Fibroblast of pulmonary artery (primary cell): ENCODE data around the gene TMED8.

Experiments
- DNase-seq: peaks from one replicate; pipeline ENCODE4 v3.0.0-alpha.2; 2010; ENCODE audit warnings: low read depth
- H3K4me3 ChIP-seq: replicated peaks from 2 replicates; pipeline ENCODE4 v1.5.1; 2011; ENCODE audit warnings: low read depth, mild to moderate bottlenecking, control low read depth, low read length, moderate library complexity
- TF ChIP-seq, protein P1 (sequence below): IDR thresholded peaks from 2 replicates; pipeline ENCODE4 v1.5.1; 2011; ENCODE audit warnings: mild to moderate bottlenecking, control low read depth, low read length, inconsistent platforms; ENCODE audit errors: missing control alignments

The TMED8 gene

DNA sequence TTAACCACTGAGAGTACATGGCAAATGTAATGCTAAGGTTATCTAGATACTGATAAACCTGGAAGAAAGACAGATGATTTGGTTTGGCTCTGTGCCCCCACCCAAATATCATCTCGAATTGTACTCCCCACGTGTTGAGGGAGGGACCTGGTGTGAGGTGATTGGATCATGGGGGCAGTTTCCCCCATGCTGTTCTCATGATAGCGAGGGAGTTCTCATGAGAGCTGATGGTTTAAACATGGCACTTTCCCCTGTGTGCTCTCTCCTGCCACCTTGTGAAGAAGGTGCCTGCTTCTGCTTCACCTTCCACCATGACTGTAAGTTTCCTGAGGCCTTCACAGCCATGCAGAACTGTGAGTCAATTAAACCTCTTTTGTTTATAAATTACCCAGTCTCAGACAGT, 32.2 kb upstream of the TMED8 start:
- TF ChIP-seq, protein P1, sequence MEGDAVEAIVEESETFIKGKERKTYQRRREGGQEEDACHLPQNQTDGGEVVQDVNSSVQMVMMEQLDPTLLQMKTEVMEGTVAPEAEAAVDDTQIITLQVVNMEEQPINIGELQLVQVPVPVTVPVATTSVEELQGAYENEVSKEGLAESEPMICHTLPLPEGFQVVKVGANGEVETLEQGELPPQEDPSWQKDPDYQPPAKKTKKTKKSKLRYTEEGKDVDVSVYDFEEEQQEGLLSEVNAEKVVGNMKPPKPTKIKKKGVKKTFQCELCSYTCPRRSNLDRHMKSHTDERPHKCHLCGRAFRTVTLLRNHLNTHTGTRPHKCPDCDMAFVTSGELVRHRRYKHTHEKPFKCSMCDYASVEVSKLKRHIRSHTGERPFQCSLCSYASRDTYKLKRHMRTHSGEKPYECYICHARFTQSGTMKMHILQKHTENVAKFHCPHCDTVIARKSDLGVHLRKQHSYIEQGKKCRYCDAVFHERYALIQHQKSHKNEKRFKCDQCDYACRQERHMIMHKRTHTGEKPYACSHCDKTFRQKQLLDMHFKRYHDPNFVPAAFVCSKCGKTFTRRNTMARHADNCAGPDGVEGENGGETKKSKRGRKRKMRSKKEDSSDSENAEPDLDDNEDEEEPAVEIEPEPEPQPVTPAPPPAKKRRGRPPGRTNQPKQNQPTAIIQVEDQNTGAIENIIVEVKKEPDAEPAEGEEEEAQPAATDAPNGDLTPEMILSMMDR = peak; percentile 43
- peak; percentile 48 for DNase-seq
- H3K4me3 ChIP-seq = no peak overlapping the region

DNA sequence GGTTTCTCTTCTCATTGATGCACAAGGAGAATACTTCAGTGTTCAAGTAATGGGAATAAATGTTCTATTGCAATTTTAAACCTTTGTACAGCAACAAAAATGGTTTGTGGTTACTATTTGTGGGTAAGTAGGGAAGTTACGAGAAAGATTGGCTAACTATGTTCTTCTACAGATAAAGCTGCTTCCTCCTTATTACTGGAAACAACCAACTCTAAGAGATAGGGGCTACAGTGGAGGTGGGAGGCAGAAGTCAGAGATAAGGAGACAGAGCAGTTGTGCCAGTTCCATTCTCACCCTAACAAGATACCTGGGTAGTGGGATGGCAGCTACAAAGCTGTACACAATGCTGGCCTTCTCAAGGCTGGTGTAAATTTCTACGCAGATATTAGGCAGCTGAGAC, 30.3 kb upstream of the TMED8 start:
- no peak overlapping the region for H3K4me3 ChIP-seq
- peak; percentile 58 for DNase-seq

DNA sequence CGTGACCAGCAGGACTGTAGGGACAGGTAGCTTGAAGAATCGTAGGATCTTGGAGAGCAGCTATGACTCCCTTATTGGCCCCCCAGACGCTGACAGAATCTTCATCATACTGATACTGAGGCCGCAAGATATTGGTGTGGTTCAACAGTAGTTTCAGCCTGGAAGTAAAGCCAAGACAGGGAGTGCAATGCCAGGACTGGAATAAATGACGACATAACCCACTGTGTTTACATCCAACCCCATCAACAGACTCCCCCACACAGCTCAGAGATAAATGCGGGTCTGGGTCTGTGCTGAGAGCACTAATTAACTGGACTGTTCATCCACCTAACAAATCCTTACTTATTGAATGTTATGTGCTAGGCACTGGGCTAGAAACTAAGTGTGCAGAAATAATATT, 29.8 kb upstream of the TMED8 start:
- TF ChIP-seq, protein P1 = no peak
- no peak overlapping the region for H3K4me3 ChIP-seq
- DNase-seq = peak; percentile 88

More for the DNA sequence above, 30.3 kb upstream of the TMED8 start:
- TF ChIP-seq, protein P1 = no peak

DNA sequence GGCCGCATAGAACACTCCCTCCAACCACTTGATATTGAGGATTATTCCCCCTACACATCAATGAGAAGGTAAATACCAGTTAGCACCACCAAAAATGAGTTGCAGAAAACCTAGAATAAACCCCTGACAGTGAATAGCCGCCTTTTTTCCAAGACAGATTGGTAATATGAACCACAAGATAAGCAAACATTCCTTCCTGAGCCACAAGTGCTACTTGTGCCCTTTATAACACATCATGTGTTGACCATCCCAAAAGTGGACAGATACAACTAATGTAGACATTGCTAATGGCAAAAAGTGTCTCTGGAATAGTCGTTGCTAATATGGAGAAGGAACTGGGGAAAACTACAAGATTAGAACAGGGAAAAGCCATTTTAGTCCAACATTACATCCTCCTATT, 29.2 kb upstream of the TMED8 start:
- no peak for DNase-seq
- no peak overlapping the region for H3K4me3 ChIP-seq
- TF ChIP-seq, protein P1 = no peak

DNA sequence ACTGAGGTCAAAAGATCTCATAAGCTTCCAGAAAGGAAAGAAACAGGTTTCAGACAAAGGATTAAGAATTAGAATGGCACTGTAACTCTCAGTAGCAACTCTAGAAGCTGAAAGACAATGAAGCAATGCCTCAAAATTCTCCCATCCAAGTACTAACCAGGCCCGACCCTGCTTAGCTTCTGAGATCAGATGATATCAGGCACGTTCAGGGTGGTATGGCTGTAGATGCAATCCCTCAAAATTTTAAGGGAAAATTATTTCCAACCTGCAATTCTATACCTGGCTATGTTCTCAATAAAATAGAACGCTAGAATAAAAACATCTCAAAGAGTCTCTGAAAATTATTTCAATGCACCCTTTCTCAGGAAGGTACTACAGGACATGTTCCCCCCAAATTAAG, 26.9 kb upstream of the TMED8 start:
- DNase-seq = no peak
- TF ChIP-seq, protein P1 = no peak
- no peak overlapping the region for H3K4me3 ChIP-seq

DNA sequence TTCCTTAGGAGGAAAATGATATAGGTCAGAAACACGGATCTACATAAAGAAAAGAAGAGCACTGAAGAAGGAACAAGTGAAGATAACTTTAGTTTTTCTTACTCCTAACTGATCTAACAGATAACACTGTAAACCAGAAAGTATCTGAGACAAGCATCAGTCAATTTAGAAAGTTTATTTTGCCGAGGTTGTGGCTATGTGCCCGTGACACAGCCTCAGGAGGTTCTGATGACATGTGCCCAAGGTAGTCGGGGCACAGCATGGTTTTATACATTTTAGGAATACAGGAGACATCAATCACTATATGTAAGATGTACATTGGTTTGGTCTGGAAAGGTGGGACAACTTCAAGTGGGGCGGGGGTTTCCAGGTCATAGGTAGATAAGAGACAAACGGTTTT, 23.3 kb upstream of the TMED8 start:
- no peak overlapping the region for H3K4me3 ChIP-seq
- TF ChIP-seq, protein P1 = no peak
- DNase-seq = no peak

DNA sequence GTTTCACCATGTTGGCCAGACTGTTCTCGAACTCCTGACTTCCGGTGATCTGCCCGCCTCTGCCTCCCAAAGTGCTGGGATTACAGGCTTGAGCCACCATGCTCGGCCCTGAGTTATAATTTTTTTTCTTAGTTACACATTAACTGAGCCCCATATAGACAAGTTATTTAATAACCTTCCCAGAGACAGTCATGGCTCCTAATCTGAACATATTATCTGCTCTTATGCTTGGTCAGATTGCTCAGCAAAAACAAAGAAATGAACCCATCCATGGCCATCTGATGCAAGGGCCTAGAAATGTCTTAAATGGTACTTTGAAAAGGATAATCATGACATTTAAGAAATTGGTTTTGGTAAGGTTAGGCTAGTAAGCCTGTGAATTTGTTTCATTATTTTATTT, 13.3 kb upstream of the TMED8 start:
- no peak for DNase-seq
- TF ChIP-seq, protein P1 = no peak
- no peak overlapping the region for H3K4me3 ChIP-seq
